NB4 (cell line): ENCODE data around the gene FAM240A.

Source experiments
- DNase-seq: peaks from one replicate; pipeline ENCODE4 v3.0.0; 2010; ENCODE audit warnings: low read depth
- H3K4me3 ChIP-seq: one replicate; pipeline ENCODE4 v1.5.1; 2011; ENCODE audit warnings: mild to moderate bottlenecking, low read depth, low read length, moderate library complexity
- CTCF ChIP-seq: IDR thresholded peaks from one replicate; pipeline ENCODE4 v1.5.1; 2012; ENCODE audit warnings: low read depth, low read length
- MAX ChIP-seq: IDR thresholded peaks from 2 replicates; pipeline ENCODE4 v1.6.1; 2011; ENCODE audit warnings: low read depth, low read length
- MYC ChIP-seq: IDR thresholded peaks from 2 replicates; pipeline ENCODE4 v1.6.1; 2011; ENCODE audit warnings: low read depth, low read length
- POLR2A ChIP-seq: IDR thresholded peaks from 2 replicates; pipeline ENCODE4 v1.6.1; 2011; ENCODE audit warnings: mild to moderate bottlenecking; ENCODE audit not compliant: insufficient read length; ENCODE audit errors: extremely low read depth

The FAM240A gene

GRCh38 chr3:46673151-46674030 is 61.1 kb downstream of the FAM240A start:
- H3K4me3 ChIP-seq, result no peak overlapping the region
- DNase-seq, result no peak
- TF ChIP-seq MAX (no peak), POLR2A (no peak), MYC (no peak), CTCF (no peak)

GRCh38 chr3:46674031-46674845 is 61.9 kb downstream of the FAM240A start:
- TF ChIP-seq POLR2A (no peak), MAX (no peak), MYC (no peak), CTCF (peak; percentile 35)
- no peak overlapping the region for H3K4me3 ChIP-seq
- DNase-seq, result no peak

- no peak overlapping the region for H3K4me3 ChIP-seq
- no peak for TF ChIP-seq MYC
- no peak for TF ChIP-seq CTCF
- TF ChIP-seq MAX, result no peak
- no peak for TF ChIP-seq POLR2A
- DNase-seq, result no peak
These were observed 63.1 kb downstream of the FAM240A start for GRCh38 chr3:46675426-46675825.
